ENCODE results near the gene RBM12. TPM values are rescaled to one million over a fixed set of nuclear protein-coding genes. Genes with fewer than 3 reads are reported as not detected.

RBM12 gene
- total RNA-seq, 1 donor from 2014 or later = 46.2 TPM

GRCh38 chr20:35654415-35654814, 10.3 kb downstream of the RBM12 start:
- Histone ChIP-seq H3K4me1 (peaks cover 74% of the 10 kb centered on the region), H3K27me3 (ENCODE audit: low read depth) (no peaks in the 10 kb centered on the region), H3K36me3 (peaks cover 27% of the 10 kb centered on the region), H3K4me3 (no peak overlapping the region), H3K27ac (replicated peaks) (no peak overlapping the region), H3K9me3 (replicated peaks) (no peaks in the 10 kb centered on the region)
- no peak for TF ChIP-seq CTCF (IDR thresholded peaks at IDR 0.05; ENCODE audit: borderline replicate concordance)
- intact Hi-C loops (cut with micrococcal nuclease) = no loop called here
- no peak for DNase-seq

GRCh38 chr20:35653893-35654292, 10.8 kb downstream of the RBM12 start:
- Histone ChIP-seq H3K9me3 (replicated peaks) (no peaks in the 10 kb centered on the region), H3K27me3 (ENCODE audit: low read depth) (no peaks in the 10 kb centered on the region), H3K36me3 (peaks cover 27% of the 10 kb centered on the region), H3K27ac (replicated peaks) (no peak overlapping the region), H3K4me3 (no peak overlapping the region), H3K4me1 (peaks cover 74% of the 10 kb centered on the region)
- TF ChIP-seq CTCF (IDR thresholded peaks at IDR 0.05; ENCODE audit: borderline replicate concordance) = no peak
- intact Hi-C loops (cut with micrococcal nuclease) = no loop called here
- no peak for DNase-seq

GRCh38 chr20:35653430-35653734, 11.3 kb downstream of the RBM12 start:
- Histone ChIP-seq H3K4me1 (peaks cover 75% of the 10 kb centered on the region), H3K36me3 (peaks cover 27% of the 10 kb centered on the region), H3K9me3 (replicated peaks) (no peaks in the 10 kb centered on the region), H3K4me3 (no peak overlapping the region), H3K27me3 (ENCODE audit: low read depth) (no peaks in the 10 kb centered on the region), H3K27ac (replicated peaks) (no peak overlapping the region)
- intact Hi-C loops (cut with micrococcal nuclease) = no loop called here
- TF ChIP-seq CTCF (IDR thresholded peaks at IDR 0.05; ENCODE audit: borderline replicate concordance) = no peak
- no peak for DNase-seq

- Histone ChIP-seq H3K9me3 (replicated peaks) (no peaks in the 10 kb centered on the region), H3K4me3 (no peak overlapping the region), H3K36me3 (peaks cover 27% of the 10 kb centered on the region), H3K4me1 (peaks cover 70% of the 10 kb centered on the region), H3K27ac (replicated peaks) (no peak overlapping the region), H3K27me3 (ENCODE audit: low read depth) (no peaks in the 10 kb centered on the region)
- no peak for TF ChIP-seq CTCF (IDR thresholded peaks at IDR 0.05; ENCODE audit: borderline replicate concordance)
- no peak for DNase-seq
- intact Hi-C loops (cut with micrococcal nuclease) = no loop called here
These were observed 11.9 kb downstream of the RBM12 start for GRCh38 chr20:35652641-35653429.

GRCh38 chr20:35651958-35652357, 12.7 kb downstream of the RBM12 start:
- H3K4me3 ChIP-seq = no peak overlapping the region
- peaks cover 30% of the 10 kb centered on the region for H3K36me3 ChIP-seq
- no peak overlapping the region for H3K27ac ChIP-seq (replicated peaks)
- no peaks in the 10 kb centered on the region for H3K27me3 ChIP-seq (ENCODE audit: low read depth)
- no peak for DNase-seq
- intact Hi-C loops (cut with micrococcal nuclease) = no loop called here
- no peak for TF ChIP-seq CTCF (IDR thresholded peaks at IDR 0.05; ENCODE audit: borderline replicate concordance)
- peaks cover 61% of the 10 kb centered on the region for H3K4me1 ChIP-seq
- no peaks in the 10 kb centered on the region for H3K9me3 ChIP-seq (replicated peaks)
